Liver (tissue), 9 donors: Measurements from ENCODE around the gene CACNA1E. TPM values are rescaled to one million over a fixed set of nuclear protein-coding genes. Genes with fewer than 3 reads are reported as not detected.

Experiments used
- DNase-seq: peaks from one replicate; pipeline ENCODE4 v3.0.0-alpha.2; 2017; ENCODE audit warnings: low spot score
- H3K27ac ChIP-seq, 2 donors: one replicate each; pipeline ENCODE4 v1.7.0; 2013; ENCODE audit warnings: inconsistent platforms in 2 of 2, low read length in 2 of 2, control low read depth in 1 of 2, low read depth in 1 of 2, mild to moderate bottlenecking in 1 of 2
- H3K27me3 ChIP-seq, 4 donors: one replicate each; pipeline versions ENCODE4 v1.6.1 to v1.7.0; 2013; ENCODE audit warnings: low read length in 3 of 4, inconsistent platforms in 1 of 4, mild to moderate bottlenecking in 1 of 4, moderate library complexity in 1 of 4; ENCODE audit not compliant: control insufficient read depth in 4 of 4, insufficient read depth in 4 of 4
- H3K36me3 ChIP-seq, 4 donors: one replicate each; pipeline versions ENCODE4 v1.6.1 to v1.7.0; 2013; ENCODE audit warnings: low read length in 3 of 4, mild to moderate bottlenecking in 3 of 4, low read depth in 1 of 4, moderate library complexity in 1 of 4; ENCODE audit not compliant: control insufficient read depth in 4 of 4, insufficient read depth in 3 of 4
- H3K4me1 ChIP-seq, 4 donors: one replicate each; pipeline versions ENCODE4 v1.6.1 to v1.7.0; 2013; ENCODE audit warnings: low read length in 3 of 4, mild to moderate bottlenecking in 3 of 4, moderate library complexity in 1 of 4; ENCODE audit not compliant: control insufficient read depth in 4 of 4, insufficient read depth in 4 of 4
- H3K4me3 ChIP-seq, 3 donors: one replicate each; pipeline versions ENCODE4 v1.6.1 to v1.7.0; 2013; ENCODE audit warnings: low read length in 3 of 3, control low read depth in 1 of 3, low read depth in 1 of 3, mild to moderate bottlenecking in 1 of 3
- H3K9ac ChIP-seq, 2 donors: one replicate each; pipeline ENCODE4 v1.7.0; 2013; ENCODE audit warnings: low read length in 2 of 2, mild to moderate bottlenecking in 2 of 2, moderate library complexity in 2 of 2, control low read depth in 1 of 2, low read depth in 1 of 2
- H3K9me3 ChIP-seq, 4 donors: one replicate each; pipeline versions ENCODE4 v1.6.1 to v1.7.0; 2013; ENCODE audit warnings: low read length in 3 of 4; ENCODE audit not compliant: control insufficient read depth in 4 of 4
- EGR1 ChIP-seq, 2 donors: IDR thresholded peaks; 2 replicates each; pipeline ENCODE4 v1.6.1; 2016 to 2018; ENCODE audit warnings: antibody characterized with exemption in 2 of 2, low read depth in 2 of 2
- FOXA1 ChIP-seq: IDR thresholded peaks from 2 replicates; pipeline ENCODE4 v1.6.1; 2016; ENCODE audit warnings: antibody characterized with exemption
- FOXA2 ChIP-seq: IDR thresholded peaks from 2 replicates; pipeline ENCODE4 v1.6.1; 2016; ENCODE audit warnings: antibody characterized with exemption
- GABPA ChIP-seq, 2 donors: IDR thresholded peaks in 1 of 2; conservative IDR thresholded peaks in 1 of 2; 2 replicates each; pipeline ENCODE4 v1.6.1; 2016; ENCODE audit warnings: antibody characterized with exemption in 2 of 2, mild to moderate bottlenecking in 1 of 2, moderate library complexity in 1 of 2
- HNF4A ChIP-seq, 2 donors: conservative IDR thresholded peaks; 2 replicates each; pipeline ENCODE4 v1.6.1; 2016; ENCODE audit warnings: antibody characterized with exemption in 2 of 2, mild to moderate bottlenecking in 2 of 2
- JUND ChIP-seq, 2 donors: IDR thresholded peaks; 2 replicates each; pipeline ENCODE4 v1.6.1; 2016; ENCODE audit warnings: antibody characterized with exemption in 2 of 2
- NR2F2 ChIP-seq: IDR thresholded peaks from 2 replicates; pipeline ENCODE4 v1.6.1; 2016; ENCODE audit warnings: antibody characterized with exemption
- RAD21 ChIP-seq, 2 donors: IDR thresholded peaks; 2 replicates each; pipeline ENCODE4 v1.6.1; 2016; ENCODE audit warnings: antibody characterized with exemption in 2 of 2, mild to moderate bottlenecking in 2 of 2
- RXRA ChIP-seq, 2 donors: IDR thresholded peaks; 2 replicates each; pipeline ENCODE4 v1.6.1; 2017 to 2018; ENCODE audit warnings: antibody characterized with exemption in 2 of 2, mild to moderate bottlenecking in 1 of 2
- TAF1 ChIP-seq: conservative IDR thresholded peaks from 2 replicates; pipeline ENCODE4 v1.6.1; 2016; ENCODE audit warnings: antibody characterized with exemption, mild to moderate bottlenecking
- YY1 ChIP-seq: IDR thresholded peaks from 2 replicates; pipeline ENCODE4 v1.6.1; 2016; ENCODE audit warnings: antibody characterized with exemption, mild to moderate bottlenecking
- WGBS: extraction: QIAGEN DNeasy Blood & Tissue Kit; methylation state at CpG from one replicate; pipeline ENCODE4 v1.1.7; 2013; 5-methylcytosine and 5-hydroxymethylcytosine counted together
- polyA plus RNA-seq, 2 donors: library from polyadenylated mRNA; stranded (reverse) in 1 of 2; unstranded in 1 of 2; fragments of 200-250 nt in 1 of 2; fragments of >200 nt in 1 of 2; fragmentation: Nextera tagmentation in 1 of 2; extraction: Ambion mirVana in 1 of 2; gene quantifications; one replicate each; pipeline versions ENCODE4 v1.2.1 to v1.2.3, GENCODE V29; 2013 to 2015
- total RNA-seq, 2 donors: library from RNA; depleted of rRNA; stranded (reverse); fragments of >200 nt; gene quantifications; one replicate each; pipeline ENCODE4 v1.2.3, GENCODE V29; 2014
- TF ChIP-seq, protein P1 (sequence below): IDR thresholded peaks from 2 replicates; pipeline ENCODE4 v1.6.1; 2016; ENCODE audit warnings: antibody characterized with exemption, mild to moderate bottlenecking
- TF ChIP-seq, protein P2 (sequence below): IDR thresholded peaks from 2 replicates; pipeline ENCODE4 v1.6.1; 2016; ENCODE audit warnings: antibody characterized with exemption
- TF ChIP-seq, protein P3 (sequence below): IDR thresholded peaks from 2 replicates; pipeline ENCODE4 v1.6.1; 2016; ENCODE audit warnings: antibody characterized with exemption
- donor health status: healthy.
- donor health status: healthy.
- donor health status: healthy.
- donor health status: healthy.
- donor health status: healthy.

CACNA1E gene
- total and polyA plus RNA-seq, 4 donors: under 0.01 to 0.08 (median 0.01) TPM; not detected in 1

DNA sequence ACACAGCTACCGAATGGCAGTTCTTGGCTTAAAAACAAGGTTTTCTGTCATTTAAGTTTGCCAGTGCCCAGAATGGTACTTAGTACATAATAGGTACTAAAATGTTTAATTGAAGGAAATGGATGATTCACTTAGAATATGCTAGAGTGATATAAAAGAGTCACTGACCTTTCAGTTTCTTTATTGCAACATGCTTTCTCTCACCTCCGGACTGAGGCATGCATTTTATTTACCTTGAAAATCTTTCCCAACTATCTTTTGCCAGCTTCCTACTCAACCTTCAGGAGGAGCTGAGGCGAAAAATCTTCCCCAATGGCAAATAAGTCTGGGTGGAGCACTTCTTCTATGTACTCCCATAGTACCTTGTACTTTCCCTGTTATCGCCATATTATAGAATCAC lies 333.3 kb downstream of the CACNA1E start:
- no peaks in the 10 kb centered on the region for H3K36me3 ChIP-seq
- H3K27ac ChIP-seq: no peak overlapping the region
- H3K9me3 ChIP-seq: peaks cover 0 to 4% (median 0%) of the 10 kb centered on the region in 4 donors
- H3K4me1 ChIP-seq: no peaks in the 10 kb centered on the region
- TF ChIP-seq, protein P1, sequence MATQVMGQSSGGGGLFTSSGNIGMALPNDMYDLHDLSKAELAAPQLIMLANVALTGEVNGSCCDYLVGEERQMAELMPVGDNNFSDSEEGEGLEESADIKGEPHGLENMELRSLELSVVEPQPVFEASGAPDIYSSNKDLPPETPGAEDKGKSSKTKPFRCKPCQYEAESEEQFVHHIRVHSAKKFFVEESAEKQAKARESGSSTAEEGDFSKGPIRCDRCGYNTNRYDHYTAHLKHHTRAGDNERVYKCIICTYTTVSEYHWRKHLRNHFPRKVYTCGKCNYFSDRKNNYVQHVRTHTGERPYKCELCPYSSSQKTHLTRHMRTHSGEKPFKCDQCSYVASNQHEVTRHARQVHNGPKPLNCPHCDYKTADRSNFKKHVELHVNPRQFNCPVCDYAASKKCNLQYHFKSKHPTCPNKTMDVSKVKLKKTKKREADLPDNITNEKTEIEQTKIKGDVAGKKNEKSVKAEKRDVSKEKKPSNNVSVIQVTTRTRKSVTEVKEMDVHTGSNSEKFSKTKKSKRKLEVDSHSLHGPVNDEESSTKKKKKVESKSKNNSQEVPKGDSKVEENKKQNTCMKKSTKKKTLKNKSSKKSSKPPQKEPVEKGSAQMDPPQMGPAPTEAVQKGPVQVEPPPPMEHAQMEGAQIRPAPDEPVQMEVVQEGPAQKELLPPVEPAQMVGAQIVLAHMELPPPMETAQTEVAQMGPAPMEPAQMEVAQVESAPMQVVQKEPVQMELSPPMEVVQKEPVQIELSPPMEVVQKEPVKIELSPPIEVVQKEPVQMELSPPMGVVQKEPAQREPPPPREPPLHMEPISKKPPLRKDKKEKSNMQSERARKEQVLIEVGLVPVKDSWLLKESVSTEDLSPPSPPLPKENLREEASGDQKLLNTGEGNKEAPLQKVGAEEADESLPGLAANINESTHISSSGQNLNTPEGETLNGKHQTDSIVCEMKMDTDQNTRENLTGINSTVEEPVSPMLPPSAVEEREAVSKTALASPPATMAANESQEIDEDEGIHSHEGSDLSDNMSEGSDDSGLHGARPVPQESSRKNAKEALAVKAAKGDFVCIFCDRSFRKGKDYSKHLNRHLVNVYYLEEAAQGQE: no peak
- peak in 1 of 2 donors; percentile 11 for TF ChIP-seq RXRA (IDR thresholded peaks at IDR 0.05)
- H3K27me3 ChIP-seq: no peaks in the 10 kb centered on the region
- 67% methylated on average over 4 of the region's 4 CpGs for WGBS
- no peak for DNase-seq
- H3K9ac ChIP-seq: no peak overlapping the region
- H3K4me3 ChIP-seq: no peak overlapping the region

DNA sequence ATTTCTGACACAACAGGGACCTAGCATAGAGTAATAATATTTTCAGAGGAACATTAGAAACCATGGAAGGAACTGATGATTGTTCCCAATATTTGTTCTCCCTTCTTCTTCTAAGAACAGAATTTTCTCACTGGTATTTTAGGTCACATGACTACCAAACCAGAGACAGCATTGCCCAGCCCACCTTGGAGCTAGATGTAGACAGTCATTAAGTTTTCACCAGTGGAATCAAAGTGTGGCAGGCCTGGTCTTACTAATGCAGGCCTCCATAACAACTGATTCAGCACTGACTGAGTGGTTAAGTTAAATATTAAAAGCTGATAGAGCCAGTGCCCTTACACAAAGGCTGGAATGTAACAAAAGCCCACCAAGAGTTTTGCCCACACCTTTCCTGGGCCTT lies 333.8 kb downstream of the CACNA1E start:
- DNase-seq: no peak
- TF ChIP-seq YY1: no peak
- TF ChIP-seq HNF4A (conservative IDR thresholded peaks at IDR 0.05): no peak
- TF ChIP-seq EGR1 (IDR thresholded peaks at IDR 0.05; ENCODE audit: low read depth in 2 of 2): no peak

DNA sequence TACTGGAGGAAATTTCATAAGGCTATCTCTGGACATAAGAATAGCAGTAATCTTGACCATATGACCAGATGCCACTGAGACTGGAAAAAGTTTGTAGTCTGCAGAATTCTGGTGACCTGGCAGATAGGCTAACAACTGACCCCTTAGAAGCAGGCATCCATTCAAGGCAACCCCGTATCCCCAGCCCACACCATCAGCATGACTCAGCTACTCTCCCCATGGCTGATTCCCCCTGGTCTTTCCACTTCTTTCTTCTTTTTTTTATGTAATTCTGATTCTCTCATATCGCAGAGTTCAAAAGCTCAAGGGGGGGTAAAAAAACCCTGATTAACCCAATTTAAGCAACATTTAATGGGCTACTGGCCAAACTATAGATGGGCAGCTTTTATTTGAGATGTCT lies 335.1 kb downstream of the CACNA1E start:
- H3K9ac ChIP-seq: no peak overlapping the region
- no peak for TF ChIP-seq HNF4A (conservative IDR thresholded peaks at IDR 0.05)
- TF ChIP-seq EGR1 (IDR thresholded peaks at IDR 0.05; ENCODE audit: low read depth in 2 of 2): no peak
- no peak for TF ChIP-seq JUND (IDR thresholded peaks at IDR 0.05)
- TF ChIP-seq, protein P2, sequence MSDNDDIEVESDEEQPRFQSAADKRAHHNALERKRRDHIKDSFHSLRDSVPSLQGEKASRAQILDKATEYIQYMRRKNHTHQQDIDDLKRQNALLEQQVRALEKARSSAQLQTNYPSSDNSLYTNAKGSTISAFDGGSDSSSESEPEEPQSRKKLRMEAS: no peak
- TF ChIP-seq, protein P1: no peak
- no peak for TF ChIP-seq TAF1
- no peak for TF ChIP-seq GABPA (IDR thresholded peaks at IDR 0.05 in 1 of 2, conservative IDR thresholded peaks at IDR 0.05 in 1 of 2)
- TF ChIP-seq, protein P3, sequence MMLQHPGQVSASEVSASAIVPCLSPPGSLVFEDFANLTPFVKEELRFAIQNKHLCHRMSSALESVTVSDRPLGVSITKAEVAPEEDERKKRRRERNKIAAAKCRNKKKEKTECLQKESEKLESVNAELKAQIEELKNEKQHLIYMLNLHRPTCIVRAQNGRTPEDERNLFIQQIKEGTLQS: no peak
- no peak for TF ChIP-seq RXRA (IDR thresholded peaks at IDR 0.05)
- TF ChIP-seq NR2F2: no peak
- no peak for TF ChIP-seq RAD21 (IDR thresholded peaks at IDR 0.05)
- TF ChIP-seq FOXA2: no peak
- no peak for TF ChIP-seq FOXA1
- TF ChIP-seq YY1: no peak
- DNase-seq: no peak
- no peaks in the 10 kb centered on the region for H3K4me1 ChIP-seq
- H3K9me3 ChIP-seq: peaks cover 0 to 4% (median 0%) of the 10 kb centered on the region in 4 donors
- H3K27ac ChIP-seq: no peak overlapping the region
- WGBS: 87% methylated on average over 2 of the region's 2 CpGs
- no peak overlapping the region for H3K4me3 ChIP-seq
- peaks cover 0 to 2% (median 0%) of the 10 kb centered on the region in 4 donors for H3K27me3 ChIP-seq
- no peaks in the 10 kb centered on the region for H3K36me3 ChIP-seq

More for the DNA sequence above, 333.8 kb downstream of the CACNA1E start:
- Histone ChIP-seq H3K27ac (no peak overlapping the region), H3K4me1 (no peaks in the 10 kb centered on the region), H3K9ac (no peak overlapping the region), H3K36me3 (no peaks in the 10 kb centered on the region), H3K27me3 (peaks cover 0 to under 1% (median 0%) of the 10 kb centered on the region in 4 donors), H3K9me3 (peaks cover 0 to 4% (median 0%) of the 10 kb centered on the region in 4 donors), H3K4me3 (no peak overlapping the region)
